Dermis microvascular lymphatic vessel endothelial cell (primary cell): ENCODE measurements around the gene HEBP2. TPM values are rescaled to one million over a fixed set of nuclear protein-coding genes. Genes with fewer than 3 reads are reported as not detected.

Experiments used
- DNase-seq, 2 donors: peaks; one replicate each; pipeline versions ENCODE4 v3.0.0 to v3.0.0-alpha.2; 2010; ENCODE audit warnings: low read depth in 2 of 2
- total RNA-seq: library from RNA; depleted of rRNA; stranded (reverse); fragments of >200 nt; gene quantifications from 2 replicates; pipeline ENCODE4 v1.2.1, GENCODE V29; 2014

Gene HEBP2
- total RNA-seq, 1 donor from 2014 or later: 10.5 TPM

GRCh38 chr6:138397128-138398122 lies 6.6 kb upstream of the HEBP2 start:
- DNase-seq: no peak

- DNase-seq: no peak
Measured at GRCh38 chr6:138400326-138400725, 3.7 kb upstream of the HEBP2 start.

GRCh38 chr6:138401960-138402837 lies 1.8 kb upstream of the HEBP2 start:
- no peak for DNase-seq

GRCh38 chr6:138402838-138403187 lies 1.2 kb upstream of the HEBP2 start:
- no peak for DNase-seq

GRCh38 chr6:138403324-138403800 lies 661 bp upstream of the HEBP2 start:
- DNase-seq: peak in 1 of 2 donors; percentile 32

GRCh38 chr6:138404666-138405337 lies 779 bp downstream of the HEBP2 start:
- DNase-seq: no peak

GRCh38 chr6:138405816-138406413 lies 1.9 kb downstream of the HEBP2 start:
- no peak for DNase-seq

- DNase-seq: no peak
Measured at GRCh38 chr6:138406443-138406842, 2.4 kb downstream of the HEBP2 start.

- no peak for DNase-seq
Measured at GRCh38 chr6:138410048-138410735, 6.2 kb downstream of the HEBP2 start.

- peak in 1 of 2 donors; percentile 87 for DNase-seq
Measured at GRCh38 chr6:138410972-138411880, 7.2 kb downstream of the HEBP2 start.

- DNase-seq: no peak
Measured at GRCh38 chr6:138415125-138415524, 11.1 kb downstream of the HEBP2 start.

- DNase-seq: no peak
Measured at GRCh38 chr6:138416206-138416605, 12.2 kb downstream of the HEBP2 start.

- no peak for DNase-seq
Measured at GRCh38 chr6:138417493-138418117, 13.6 kb downstream of the HEBP2 start.

- DNase-seq: no peak
Measured at GRCh38 chr6:138418118-138418742, 14.2 kb downstream of the HEBP2 start.

GRCh38 chr6:138419766-138420165 lies 15.7 kb downstream of the HEBP2 start:
- DNase-seq: no peak

- no peak for DNase-seq
Measured at GRCh38 chr6:138420356-138420755, 16.3 kb downstream of the HEBP2 start.

- no peak for DNase-seq
Measured at GRCh38 chr6:138421089-138421488, 17.1 kb downstream of the HEBP2 start.

GRCh38 chr6:138421608-138422007 lies 17.6 kb downstream of the HEBP2 start:
- DNase-seq: no peak
